ENCODE data around the gene GALNT2.

Gene GALNT2

GRCh38 chr1:230050973-230051735 lies 15.9 kb upstream of the GALNT2 start:
- DNase-seq (ENCODE audit: low read depth, low spot score), result no peak

GRCh38 chr1:230052018-230052417 lies 15.0 kb upstream of the GALNT2 start:
- no peak for DNase-seq (ENCODE audit: low read depth, low spot score)

GRCh38 chr1:230052665-230053064 lies 14.4 kb upstream of the GALNT2 start:
- no peak for DNase-seq (ENCODE audit: low read depth, low spot score)

- DNase-seq (ENCODE audit: low read depth, low spot score), result no peak
These were observed 12.8 kb upstream of the GALNT2 start for GRCh38 chr1:230054092-230054749.

- no peak for DNase-seq (ENCODE audit: low read depth, low spot score)
These were observed 10.9 kb upstream of the GALNT2 start for GRCh38 chr1:230056098-230056497.

GRCh38 chr1:230057100-230057499 lies 9.9 kb upstream of the GALNT2 start:
- no peak for DNase-seq (ENCODE audit: low read depth, low spot score)

- DNase-seq (ENCODE audit: low read depth, low spot score), result no peak
These were observed 9.1 kb upstream of the GALNT2 start for GRCh38 chr1:230057681-230058565.

GRCh38 chr1:230058626-230059025 lies 8.4 kb upstream of the GALNT2 start:
- no peak for DNase-seq (ENCODE audit: low read depth, low spot score)

GRCh38 chr1:230061801-230062200 lies 5.2 kb upstream of the GALNT2 start:
- no peak for DNase-seq (ENCODE audit: low read depth, low spot score)

GRCh38 chr1:230062521-230062920 lies 4.5 kb upstream of the GALNT2 start:
- no peak for DNase-seq (ENCODE audit: low read depth, low spot score)

GRCh38 chr1:230064283-230064682 lies 2.8 kb upstream of the GALNT2 start:
- no peak for DNase-seq (ENCODE audit: low read depth, low spot score)

- DNase-seq (ENCODE audit: low read depth, low spot score), result no peak
These were observed 1.9 kb upstream of the GALNT2 start for GRCh38 chr1:230065161-230065560.

- no peak for DNase-seq (ENCODE audit: low read depth, low spot score)
These were observed 1.5 kb upstream of the GALNT2 start for GRCh38 chr1:230065571-230065970.

GRCh38 chr1:230066031-230066430 lies 1.0 kb upstream of the GALNT2 start:
- no peak for DNase-seq (ENCODE audit: low read depth, low spot score)

GRCh38 chr1:230067419-230067870 lies 407 bp downstream of the GALNT2 start:
- DNase-seq (ENCODE audit: low read depth, low spot score), result no peak

GRCh38 chr1:230067871-230068620 lies 1.0 kb downstream of the GALNT2 start:
- no peak for DNase-seq (ENCODE audit: low read depth, low spot score)

GRCh38 chr1:230068621-230068873 lies 1.5 kb downstream of the GALNT2 start:
- no peak for DNase-seq (ENCODE audit: low read depth, low spot score)

- DNase-seq (ENCODE audit: low read depth, low spot score), result no peak
These were observed 2.1 kb downstream of the GALNT2 start for GRCh38 chr1:230068952-230069684.

- no peak for DNase-seq (ENCODE audit: low read depth, low spot score)
These were observed 2.8 kb downstream of the GALNT2 start for GRCh38 chr1:230069796-230070195.

GRCh38 chr1:230070321-230071208 lies 3.5 kb downstream of the GALNT2 start:
- no peak for DNase-seq (ENCODE audit: low read depth, low spot score)
